SK-N-SH (cell line): ENCODE results near the gene CUL1. TPM values are rescaled to one million over a fixed set of nuclear protein-coding genes. Genes with fewer than 3 reads are reported as not detected.

ENCODE experiments used
- CTCF ChIA-PET: fragments of 300-600, 350-600 bp; formaldehyde crosslinking; extraction: SDS; loops from one replicate; lab custom pipeline; 2021; lab: Yijun Ruan, JAX
- POLR2A ChIA-PET: fragments of 350-600 bp; sonication (Branson Sonifier 250); formaldehyde crosslinking; extraction: SDS; loops from one replicate; lab custom pipeline; 2020; ENCODE audit warnings: antibody characterized with exemption, inconsistent platforms; lab: Yijun Ruan, JAX
- DNase-seq: peaks from one replicate; pipeline ENCODE4 v3.0.0; 2012
- H2AFZ ChIP-seq: fragments of 200-600 bp; sonication (generic); 2 replicates; pipeline ENCODE4 v1.8.1; 2016; ENCODE audit warnings: antibody characterized with exemption, mild to moderate bottlenecking, low read depth
- H3F3A ChIP-seq: fragments of 200-600 bp; sonication (generic); replicated peaks from 2 replicates; pipeline ENCODE3; 2016; ENCODE audit warnings: antibody characterized with exemption, mild to moderate bottlenecking; ENCODE audit not compliant: insufficient read depth
- H3K27ac ChIP-seq, 2 experiments: fragments of 200-500 bp in 1 of 2; fragments of 200-600 bp in 1 of 2; sonication (Bioruptor generic) in 1 of 2; sonication (generic), shearing (Covaris generic) in 1 of 2; 2 replicates each; pipeline versions ENCODE4 v1.5.1 to v1.6.1; 2014 to 2016; ENCODE audit warnings: low read depth in 2 of 2, inconsistent platforms in 1 of 2, low read length in 1 of 2, mild to moderate bottlenecking in 1 of 2, mixed read lengths in 1 of 2
- H3K27me3 ChIP-seq: fragments of 200-600 bp; sonication (generic), shearing (Covaris generic); 2 replicates; pipeline ENCODE4 v1.6.1; 2016; ENCODE audit warnings: mixed run types; ENCODE audit not compliant: insufficient read depth
- H3K36me3 ChIP-seq, 2 experiments: fragments of 200-500 bp in 1 of 2; fragments of 200-600 bp in 1 of 2; sonication (Bioruptor generic) in 1 of 2; sonication (generic) in 1 of 2; replicated peaks in 1 of 2; 2 replicates each; pipeline versions ENCODE3 to v1.5.1; 2014 to 2016; ENCODE audit warnings: low read length in 1 of 2, mild to moderate bottlenecking in 1 of 2; ENCODE audit not compliant: insufficient read depth in 2 of 2, control insufficient read depth in 1 of 2
- H3K4me1 ChIP-seq, 2 experiments: fragments of 200-500 bp in 1 of 2; fragments of 200-600 bp in 1 of 2; sonication (Bioruptor generic) in 1 of 2; sonication (generic), shearing (Covaris generic) in 1 of 2; 2 replicates each; pipeline versions ENCODE4 v1.5.1 to v1.6.1; 2014 to 2016; ENCODE audit warnings: low read depth in 1 of 2, low read length in 1 of 2, mixed run types in 1 of 2; ENCODE audit not compliant: insufficient read depth in 2 of 2, control insufficient read depth in 1 of 2
- H3K4me2 ChIP-seq: fragments of 200-600 bp; sonication (generic), shearing (Covaris generic); 2 replicates; pipeline ENCODE4 v1.6.1; 2017; ENCODE audit warnings: mixed run types
- H3K4me3 ChIP-seq, 2 experiments: fragments of 200-500 bp in 1 of 2; fragments of 200-600 bp in 1 of 2; sonication (Bioruptor generic) in 1 of 2; sonication (generic), shearing (Covaris generic) in 1 of 2; 2 replicates each; pipeline versions ENCODE4 v1.5.1 to v1.8.1; 2014 to 2016; ENCODE audit warnings: low read depth in 2 of 2, inconsistent platforms in 1 of 2, low read length in 1 of 2, mild to moderate bottlenecking in 1 of 2, mixed read lengths in 1 of 2, moderate library complexity in 1 of 2
- H3K79me2 ChIP-seq: fragments of 200-600 bp; sonication (generic); 2 replicates; pipeline ENCODE4 v1.8.1; 2017; ENCODE audit warnings: mild to moderate bottlenecking; ENCODE audit not compliant: insufficient read depth
- H3K9ac ChIP-seq: fragments of 200-600 bp; sonication (generic); 2 replicates; pipeline ENCODE4 v1.6.1; 2017; ENCODE audit warnings: mixed run types
- H3K9me2 ChIP-seq: fragments of 200-600 bp; sonication (generic); 2 replicates; pipeline ENCODE4 v1.6.1; 2017; ENCODE audit warnings: mixed run types
- H3K9me3 ChIP-seq: fragments of 200-600 bp; sonication (generic); 2 replicates; pipeline ENCODE4 v1.6.1; 2017; ENCODE audit warnings: mixed run types, mild to moderate bottlenecking, moderate library complexity
- H4K20me1 ChIP-seq: fragments of 200-600 bp; sonication (generic); 2 replicates; pipeline ENCODE4 v1.6.1; 2017; ENCODE audit warnings: mild to moderate bottlenecking, mixed run types; ENCODE audit not compliant: insufficient read depth
- SIN3A ChIP-seq: IDR thresholded peaks from 2 replicates; pipeline ENCODE4 v1.6.1; 2012; ENCODE audit warnings: low read depth, mild to moderate bottlenecking, low read length, moderate library complexity, borderline replicate concordance
- WGBS: methylation state at CpG from one replicate; pipeline ENCODE4 v1.1.6; 2017; ENCODE audit warnings: low lambda C conversion rate; 5-methylcytosine and 5-hydroxymethylcytosine counted together
- polyA plus RNA-seq, 3 experiments: library from polyadenylated mRNA; depleted of rRNA; stranded (reverse); fragments of >200 nt; gene quantifications; 2 replicates each; pipeline ENCODE4 v1.2.3, GENCODE V29; 2012
- small RNA-seq, 7 experiments: library from RNA; depleted of rRNA; stranded (forward); fragments of <200 nt; gene quantifications; one replicate each; pipeline ENCODE3, GENCODE V24; 2012

CUL1 gene
- polyA plus RNA-seq, 1 of the 3 experiments (the other 2 are of a cell fraction), result 45.2 TPM

DNA sequence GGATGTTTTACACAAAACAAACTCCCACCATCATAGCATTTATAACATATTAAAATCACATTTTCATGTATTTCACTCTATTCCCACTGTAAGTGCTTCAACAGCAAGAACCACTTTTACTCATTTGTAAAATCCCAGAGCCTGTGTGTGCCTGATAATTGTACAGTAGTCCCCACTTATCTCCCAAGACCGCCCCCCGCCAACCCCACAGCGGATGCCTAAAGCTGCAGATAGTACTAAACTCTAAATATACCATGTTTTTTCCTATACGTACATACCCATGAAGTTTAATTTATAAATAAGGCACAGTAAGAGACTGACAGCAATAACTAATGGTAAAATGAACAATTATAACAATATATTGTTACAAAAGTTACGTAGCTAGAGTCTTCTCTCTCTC lies 151.9 kb downstream of the CUL1 start:
- WGBS, result 96% methylated on average over 5 of the region's 5 CpGs
- POLR2A ChIA-PET, result no interaction called here
- Histone ChIP-seq H3K9ac (no peak overlapping the region), H4K20me1 (peaks cover 83% of the 10 kb centered on the region; the same call in 1 of the 2 replicates), H3K4me3 (no peak overlapping the region), H3K4me2 (no peak overlapping the region), H3K9me3 (no peaks in the 10 kb centered on the region), H3F3A (no peaks in the 10 kb centered on the region), H3K36me3 (peaks cover 0 to 4% of the 10 kb centered on the region in 2 experiments), H3K79me2 (peaks cover 100% of the 10 kb centered on the region), H3K4me1 (peaks cover 32 to 37% of the 10 kb centered on the region in 2 experiments), H2AFZ (no peak overlapping the region), H3K27ac (no peak overlapping the region), H3K27me3 (no peaks in the 10 kb centered on the region), H3K9me2 (no peaks in the 10 kb centered on the region)
- DNase-seq, result no peak
- CTCF ChIA-PET, result interaction anchor here (0.8 to 1.4 kb wide), 2 partner anchors 91 to 113 kb away, joined by 3 to 4 read pairs; no protein-coding TSS in a partner anchor
- no peak for TF ChIP-seq SIN3A

Small RNA genes lying within 50 kb of the gene (small RNA-seq; reads per million reads assigned to genes)
- gene RNU7-20P, result 0 reads per million in 7 experiments

Other genes with a start within 250 kb of the CUL1 start
- gene C7orf33, start 108.1 kb upstream of the CUL1 start, polyA plus RNA-seq (2012; rRNA removed), result not detected in 2 replicates
- 30.6 and 32.7 TPM in 2 replicates for gene EZH2, start 185.4 kb downstream of the CUL1 start, polyA plus RNA-seq (2012; rRNA removed)